Neuronal stem cell (in vitro differentiated cells): Measurements from ENCODE around the gene COG7.

Experiments used
- DNase-seq: peaks from one replicate; pipeline ENCODE4 v3.0.0-alpha.2; 2013; ENCODE audit warnings: low spot score
- H2AFZ ChIP-seq: one replicate; pipeline ENCODE4 v1.6.1; 2013; ENCODE audit warnings: mild to moderate bottlenecking, low read length, inconsistent platforms
- H2AK5ac ChIP-seq: 2 replicates; pipeline ENCODE4 v1.6.1; 2013; ENCODE audit warnings: low read depth, mild to moderate bottlenecking, inconsistent platforms, low read length, moderate library complexity, mixed read lengths
- H2BK120ac ChIP-seq: 2 replicates; pipeline ENCODE4 v1.6.1; 2013; ENCODE audit warnings: low read depth, mild to moderate bottlenecking, inconsistent platforms, low read length, moderate library complexity, mixed read lengths
- H2BK12ac ChIP-seq: one replicate; pipeline ENCODE4 v1.6.1; 2013; ENCODE audit warnings: low read length, inconsistent platforms
- H2BK15ac ChIP-seq: 2 replicates; pipeline ENCODE4 v1.6.1; 2013; ENCODE audit warnings: mild to moderate bottlenecking, low read length, inconsistent platforms, mixed read lengths
- H2BK5ac ChIP-seq: one replicate; pipeline ENCODE4 v1.6.1; 2013; ENCODE audit warnings: inconsistent platforms, mild to moderate bottlenecking, low read length, moderate library complexity
- H3K14ac ChIP-seq: one replicate; pipeline ENCODE4 v1.6.1; 2013; ENCODE audit warnings: low read length, inconsistent platforms
- H3K18ac ChIP-seq: 2 replicates; pipeline ENCODE4 v1.6.1; 2013; ENCODE audit warnings: low read length, inconsistent platforms
- H3K23ac ChIP-seq: 2 replicates; pipeline ENCODE4 v1.6.1; 2013; ENCODE audit warnings: low read depth, mild to moderate bottlenecking, mixed read lengths, low read length, inconsistent platforms; ENCODE audit not compliant: poor library complexity
- H3K27ac ChIP-seq: replicated peaks from 3 replicates; pipeline ENCODE4 v1.5.1; 2013; ENCODE audit warnings: low read length, inconsistent platforms
- H3K27me3 ChIP-seq, 3 experiments: 2 replicates each; pipeline ENCODE4 v1.6.1; 2013; ENCODE audit warnings: low read length in 3 of 3, mild to moderate bottlenecking in 2 of 3, inconsistent platforms in 1 of 3, low read depth in 1 of 3, mixed read lengths in 1 of 3, moderate library complexity in 1 of 3; ENCODE audit not compliant: control insufficient read depth in 3 of 3, insufficient read depth in 3 of 3
- H3K36me3 ChIP-seq, 2 donors: replicated peaks in 1 of 2; 2 replicates each; pipeline ENCODE4 v1.6.1; 2013; ENCODE audit warnings: low read length in 2 of 2; ENCODE audit not compliant: control insufficient read depth in 2 of 2, insufficient read depth in 2 of 2
- H3K4ac ChIP-seq: 2 replicates; pipeline ENCODE4 v1.6.1; 2013; ENCODE audit warnings: inconsistent platforms, mild to moderate bottlenecking, low read length, moderate library complexity
- H3K4me1 ChIP-seq, 2 donors: 1 replicate in 1 of 2; 2 replicates in 1 of 2; pipeline ENCODE4 v1.6.1; 2013; ENCODE audit warnings: low read length in 2 of 2, low read depth in 1 of 2; ENCODE audit not compliant: control insufficient read depth in 2 of 2, insufficient read depth in 1 of 2
- H3K4me2 ChIP-seq: one replicate; pipeline ENCODE4 v1.6.1; 2013; ENCODE audit warnings: mild to moderate bottlenecking, low read length, inconsistent platforms; ENCODE audit not compliant: insufficient read depth, poor library complexity, severe bottlenecking
- H3K4me3 ChIP-seq, 2 donors: 2 replicates each; pipeline ENCODE4 v1.5.1; 2013; ENCODE audit warnings: low read length in 2 of 2, mild to moderate bottlenecking in 2 of 2, inconsistent platforms in 1 of 2, moderate library complexity in 1 of 2
- H3K79me1 ChIP-seq: one replicate; pipeline ENCODE4 v1.6.1; 2013; ENCODE audit warnings: low read depth, mild to moderate bottlenecking, inconsistent platforms, low read length, moderate library complexity
- H3K9ac ChIP-seq: one replicate; pipeline ENCODE4 v1.6.1; 2013; ENCODE audit warnings: mild to moderate bottlenecking, low read depth, low read length, inconsistent platforms; ENCODE audit not compliant: poor library complexity
- H3K9me3 ChIP-seq, 2 donors: replicated peaks in 1 of 2; 2 replicates each; pipeline versions ENCODE3 to v1.6.1; 2013; ENCODE audit warnings: low read length in 2 of 2, mild to moderate bottlenecking in 2 of 2, inconsistent platforms in 1 of 2, low read depth in 1 of 2, mixed read lengths in 1 of 2, moderate library complexity in 1 of 2; ENCODE audit not compliant: control insufficient read depth in 2 of 2, insufficient read depth in 1 of 2
- H4K8ac ChIP-seq: one replicate; pipeline ENCODE4 v1.6.1; 2013; ENCODE audit warnings: low read depth, mild to moderate bottlenecking, inconsistent platforms, low read length, moderate library complexity
- H4K91ac ChIP-seq: one replicate; pipeline ENCODE4 v1.6.1; 2013; ENCODE audit warnings: low read length, low read depth, mild to moderate bottlenecking, inconsistent platforms; ENCODE audit not compliant: poor library complexity
- WGBS, 2 donors: extraction: QIAGEN DNeasy Blood & Tissue Kit; methylation state at CpG; one replicate each; pipeline ENCODE4 v1.1.7; 2013; ENCODE audit warnings: missing lambda C conversion rate in 2 of 2, mixed read lengths in 1 of 2; ENCODE audit not compliant: insufficient read length in 2 of 2, insufficient replicate concordance in 1 of 2; ENCODE audit errors: extremely low coverage in 2 of 2; 5-methylcytosine and 5-hydroxymethylcytosine counted together

COG7 gene

GRCh38 chr16:23406024-23406423 is 47.0 kb downstream of the COG7 start:
- Histone ChIP-seq H3K18ac (no peak overlapping the region), H3K4me3 (no peak overlapping the region), H3K27me3 (no peaks in the 10 kb centered on the region), H2BK120ac (no peak overlapping the region), H3K27ac (no peak overlapping the region), H3K79me1 (no peaks in the 10 kb centered on the region), H2BK12ac (no peak overlapping the region), H3K4me2 (no peak overlapping the region), H4K91ac (no peak overlapping the region), H3K9me3 (no peaks in the 10 kb centered on the region), H3K4me1 (peaks cover 9% of the 10 kb centered on the region in 2 donors), H3K14ac (no peak overlapping the region), H3K9ac (no peak overlapping the region), H2BK5ac (no peak overlapping the region), H4K8ac (no peak overlapping the region), H2BK15ac (no peak overlapping the region), H2AK5ac (no peak overlapping the region), H3K23ac (no peak overlapping the region), H2AFZ (no peak overlapping the region), H3K36me3 (peaks cover 9 to 81% of the 10 kb centered on the region in 2 donors), H3K4ac (no peak overlapping the region)
- WGBS, 2 donors, result no CpG with 5 or more reads among the region's 2 CpGs
- DNase-seq, result no peak

GRCh38 chr16:23403547-23403946 is 49.4 kb downstream of the COG7 start:
- H3K27ac ChIP-seq, result no peak overlapping the region
- no peak overlapping the region for H2BK5ac ChIP-seq

GRCh38 chr16:23402100-23402499 is 50.9 kb downstream of the COG7 start:
- Histone ChIP-seq H3K4me1 (peaks cover 11 to 16% of the 10 kb centered on the region in 2 donors), H3K9me3 (no peaks in the 10 kb centered on the region), H3K4me3 (no peak overlapping the region), H2AK5ac (no peak overlapping the region), H3K4ac (no peak overlapping the region), H2BK120ac (no peak overlapping the region), H3K27me3 (no peaks in the 10 kb centered on the region), H2BK15ac (no peak overlapping the region), H3K18ac (no peak overlapping the region), H3K36me3 (peaks cover 9 to 73% of the 10 kb centered on the region in 2 donors), H4K8ac (no peak overlapping the region), H3K27ac (no peak overlapping the region), H3K4me2 (no peak overlapping the region), H2BK5ac (no peak overlapping the region), H3K79me1 (no peaks in the 10 kb centered on the region), H3K14ac (no peak overlapping the region), H3K9ac (no peak overlapping the region), H2BK12ac (no peak overlapping the region), H2AFZ (no peak overlapping the region), H4K91ac (no peak overlapping the region), H3K23ac (no peak overlapping the region)
- no peak for DNase-seq
- WGBS, 2 donors, result no CpG with 5 or more reads among the region's 2 CpGs

More at GRCh38 chr16:23403547-23403946, 49.4 kb downstream of the COG7 start:
- H2BK12ac ChIP-seq, result no peak overlapping the region
- H3K4ac ChIP-seq, result no peak overlapping the region
- H3K9me3 ChIP-seq, result no peaks in the 10 kb centered on the region
- H3K23ac ChIP-seq, result no peak overlapping the region
- no peak overlapping the region for H2AK5ac ChIP-seq
- H3K4me2 ChIP-seq, result no peak overlapping the region
- WGBS, 2 donors, result no CpG with 5 or more reads among the region's 11 CpGs
- H3K79me1 ChIP-seq, result no peaks in the 10 kb centered on the region
- H3K14ac ChIP-seq, result no peak overlapping the region
- no peak overlapping the region for H2BK15ac ChIP-seq
- no peak overlapping the region for H3K4me3 ChIP-seq
- H4K91ac ChIP-seq, result no peak overlapping the region
- no peak overlapping the region for H3K18ac ChIP-seq
- peaks cover 14 to 16% of the 10 kb centered on the region in 2 donors for H3K4me1 ChIP-seq
- DNase-seq, result no peak
- H4K8ac ChIP-seq, result no peak overlapping the region
- peaks cover 7 to 67% of the 10 kb centered on the region in 2 donors for H3K36me3 ChIP-seq
- no peaks in the 10 kb centered on the region for H3K27me3 ChIP-seq
- no peak overlapping the region for H3K9ac ChIP-seq
- no peak overlapping the region for H2AFZ ChIP-seq
- H2BK120ac ChIP-seq, result no peak overlapping the region

GRCh38 chr16:23401139-23401538 is 51.9 kb downstream of the COG7 start:
- Histone ChIP-seq H2BK15ac (no peak overlapping the region), H3K27ac (no peak overlapping the region), H4K8ac (no peak overlapping the region), H3K4me3 (no peak overlapping the region), H3K18ac (no peak overlapping the region), H3K9ac (no peak overlapping the region), H2BK12ac (no peak overlapping the region), H3K14ac (no peak overlapping the region), H3K36me3 (peaks cover 6 to 71% of the 10 kb centered on the region in 2 donors), H2BK5ac (no peak overlapping the region), H4K91ac (no peak overlapping the region), H3K4me1 (peaks cover 11 to 16% of the 10 kb centered on the region in 2 donors), H3K9me3 (no peaks in the 10 kb centered on the region), H3K4ac (no peak overlapping the region), H3K79me1 (no peaks in the 10 kb centered on the region), H2BK120ac (no peak overlapping the region), H2AFZ (no peak overlapping the region), H3K4me2 (no peak overlapping the region), H2AK5ac (no peak overlapping the region), H3K27me3 (no peaks in the 10 kb centered on the region), H3K23ac (no peak overlapping the region)
- WGBS, 2 donors, result no CpG with 5 or more reads among the region's 8 CpGs
- no peak for DNase-seq
